GM12892 (cell line): ENCODE measurements around the gene ADH5.

Experiments
- POLR2A ChIP-seq: IDR thresholded peaks from 2 replicates; pipeline ENCODE4 v1.6.1; 2011; ENCODE audit warnings: low read depth, low read length, control low read depth
- POLR2AphosphoS5 ChIP-seq: IDR thresholded peaks from 2 replicates; pipeline ENCODE4 v1.6.1; 2011; ENCODE audit warnings: low read depth, low read length, control low read depth
- TAF1 ChIP-seq: IDR thresholded peaks from 2 replicates; pipeline ENCODE4 v1.6.1; 2011; ENCODE audit warnings: low read depth, mild to moderate bottlenecking, control low read depth, low read length, borderline replicate concordance

DNA sequence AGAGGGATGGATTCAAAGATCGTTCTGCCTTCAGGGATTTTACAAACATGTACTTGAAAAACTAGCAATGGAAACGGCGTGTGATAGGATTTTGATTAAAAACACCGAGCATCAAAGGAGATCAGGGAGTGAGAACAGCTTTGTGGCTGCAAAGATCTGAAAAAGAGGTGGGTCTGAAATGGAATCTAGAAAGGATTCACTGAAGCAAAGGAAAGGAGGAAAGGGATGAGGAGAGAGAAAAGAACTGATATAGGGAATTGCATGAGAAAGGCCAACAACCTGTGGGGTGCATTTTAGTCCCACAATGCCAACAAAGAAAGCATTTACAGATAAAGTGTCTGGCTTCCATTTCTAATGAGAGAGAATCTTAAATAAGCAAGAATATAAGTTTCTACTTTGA is 32.4 kb upstream of the ADH5 start:
- TF ChIP-seq POLR2A = no peak
- TF ChIP-seq POLR2AphosphoS5 = no peak
- TF ChIP-seq TAF1 = no peak
